Activated T-helper 2 cell treated with anti-CD3 and anti-CD28 coated beads, Interferon-gamma antibody, Interleukin-2, Interleukin-4, amounts not matched to agents 10 μg/mL and 5 μg/mL and 100 μg/mL, durations not matched to agents 14 hours and 24 hours and 36 hours (primary cell): ENCODE data around the gene ZNF883. TPM values are rescaled to one million over a fixed set of nuclear protein-coding genes. Genes with fewer than 3 reads are reported as not detected.

Source experiments
- DNase-seq: peaks from one replicate; pipeline ENCODE4 v3.0.0; 2021; ENCODE audit warnings: low spot score
- H3K27ac Mint-ChIP-seq: one replicate; pipeline ENCODE4 v1.8.0; 2021; ENCODE audit warnings: mixed read lengths
- H3K27me3 Mint-ChIP-seq: one replicate; pipeline ENCODE4 v1.8.0; 2021; ENCODE audit warnings: low read depth, mixed read lengths
- H3K36me3 Mint-ChIP-seq: one replicate; pipeline ENCODE4 v1.8.0; 2021; ENCODE audit warnings: low read depth, mixed read lengths
- H3K4me1 Mint-ChIP-seq: one replicate; pipeline ENCODE4 v1.8.0; 2021; ENCODE audit warnings: low read depth, mixed read lengths
- H3K4me3 Mint-ChIP-seq: one replicate; pipeline ENCODE4 v1.8.0; 2021; ENCODE audit warnings: low read depth, mild to moderate bottlenecking, moderate library complexity, mixed read lengths
- H3K9me3 Mint-ChIP-seq: one replicate; pipeline ENCODE4 v1.8.0; 2021; ENCODE audit warnings: mixed read lengths
- intact Hi-C: fragments of 100-400 bp; cut with micrococcal nuclease; formaldehyde crosslinking; loops from one replicate; pipeline ENCODE4 v1.15.1; 2023
- total RNA-seq: library from RNA; stranded (reverse); gene quantifications from 2 replicates; pipeline ENCODE4 v1.2.3, GENCODE V29; 2022

The ZNF883 gene
- total RNA-seq, 1 donor from 2014 or later = 0.16 TPM

GRCh38 chr9:112971415-112971814, 40.6 kb downstream of the ZNF883 start:
- Mint-ChIP-seq H3K4me1 (no peaks in the 10 kb centered on the region), H3K4me3 (no peak overlapping the region), H3K27ac (no peak overlapping the region), H3K36me3 (no peaks in the 10 kb centered on the region), H3K9me3 (peaks cover 3% of the 10 kb centered on the region), H3K27me3 (no peaks in the 10 kb centered on the region)
- intact Hi-C loops = no loop called here
- no peak for DNase-seq

- intact Hi-C loops = no loop called here
Observed at GRCh38 chr9:112970939-112971338, 41.1 kb downstream of the ZNF883 start.

GRCh38 chr9:112969730-112970129, 42.3 kb downstream of the ZNF883 start:
- DNase-seq = no peak
- H3K9me3 Mint-ChIP-seq = no peaks in the 10 kb centered on the region
- no peak overlapping the region for H3K4me3 Mint-ChIP-seq
- intact Hi-C loops = no loop called here
- no peaks in the 10 kb centered on the region for H3K27me3 Mint-ChIP-seq
- no peaks in the 10 kb centered on the region for H3K4me1 Mint-ChIP-seq
- no peaks in the 10 kb centered on the region for H3K36me3 Mint-ChIP-seq
- no peak overlapping the region for H3K27ac Mint-ChIP-seq

More at GRCh38 chr9:112970939-112971338, 41.1 kb downstream of the ZNF883 start:
- H3K4me3 Mint-ChIP-seq = no peak overlapping the region
- H3K27me3 Mint-ChIP-seq = no peaks in the 10 kb centered on the region
- no peak overlapping the region for H3K27ac Mint-ChIP-seq
- DNase-seq = no peak
- H3K4me1 Mint-ChIP-seq = no peaks in the 10 kb centered on the region
- H3K36me3 Mint-ChIP-seq = no peaks in the 10 kb centered on the region
- H3K9me3 Mint-ChIP-seq = no peaks in the 10 kb centered on the region

- H3K4me1 Mint-ChIP-seq = no peaks in the 10 kb centered on the region
- DNase-seq = no peak
- H3K4me3 Mint-ChIP-seq = no peak overlapping the region
- no peaks in the 10 kb centered on the region for H3K36me3 Mint-ChIP-seq
- no peaks in the 10 kb centered on the region for H3K27me3 Mint-ChIP-seq
- H3K27ac Mint-ChIP-seq = no peak overlapping the region
- no peaks in the 10 kb centered on the region for H3K9me3 Mint-ChIP-seq
- intact Hi-C loops = no loop called here
Observed at GRCh38 chr9:112955550-112955949, 56.4 kb downstream of the ZNF883 start.

GRCh38 chr9:112945620-112946208, 66.3 kb downstream of the ZNF883 start:
- Mint-ChIP-seq H3K4me1 (no peaks in the 10 kb centered on the region), H3K27me3 (no peaks in the 10 kb centered on the region), H3K27ac (no peak overlapping the region), H3K4me3 (no peak overlapping the region), H3K9me3 (peaks cover 21% of the 10 kb centered on the region), H3K36me3 (no peaks in the 10 kb centered on the region)
- no peak for DNase-seq
- intact Hi-C loops = no loop called here

- Mint-ChIP-seq H3K4me1 (no peaks in the 10 kb centered on the region), H3K36me3 (no peaks in the 10 kb centered on the region), H3K27me3 (peaks cover 2% of the 10 kb centered on the region), H3K4me3 (no peak overlapping the region), H3K27ac (no peak overlapping the region), H3K9me3 (no peaks in the 10 kb centered on the region)
- no peak for DNase-seq
- intact Hi-C loops = no loop called here
Observed at GRCh38 chr9:112939418-112939817, 72.6 kb downstream of the ZNF883 start.

GRCh38 chr9:112933696-112934095, 78.3 kb downstream of the ZNF883 start:
- Mint-ChIP-seq H3K27me3 (peaks cover 4% of the 10 kb centered on the region), H3K4me3 (no peak overlapping the region), H3K36me3 (no peaks in the 10 kb centered on the region), H3K27ac (no peak overlapping the region), H3K4me1 (no peaks in the 10 kb centered on the region), H3K9me3 (no peaks in the 10 kb centered on the region)
- intact Hi-C loops = no loop called here
- no peak for DNase-seq

GRCh38 chr9:112925058-112925641, 86.8 kb downstream of the ZNF883 start:
- Mint-ChIP-seq H3K36me3 (no peaks in the 10 kb centered on the region), H3K4me3 (no peak overlapping the region), H3K27me3 (peaks cover 8% of the 10 kb centered on the region), H3K4me1 (peaks cover 4% of the 10 kb centered on the region), H3K9me3 (no peaks in the 10 kb centered on the region), H3K27ac (no peak overlapping the region)
- DNase-seq = no peak
- intact Hi-C loops = loop anchor here (5.0 kb wide), 1 partner anchor 187 kb away; no protein-coding TSS in a partner anchor

- H3K9me3 Mint-ChIP-seq = no peaks in the 10 kb centered on the region
- intact Hi-C loops = no loop called here
- H3K27ac Mint-ChIP-seq = no peak overlapping the region
- H3K36me3 Mint-ChIP-seq = no peaks in the 10 kb centered on the region
- H3K4me3 Mint-ChIP-seq = no peak overlapping the region
- no peak for DNase-seq
- H3K4me1 Mint-ChIP-seq = peaks cover 4% of the 10 kb centered on the region
- H3K27me3 Mint-ChIP-seq = peaks cover 10% of the 10 kb centered on the region
Observed at GRCh38 chr9:112921549-112921948, 90.4 kb downstream of the ZNF883 start.

- DNase-seq = no peak
- no peak overlapping the region for H3K27ac Mint-ChIP-seq
Observed at GRCh38 chr9:112917987-112918362, 94.0 kb downstream of the ZNF883 start.

GRCh38 chr9:112917047-112917986, 94.7 kb downstream of the ZNF883 start:
- Mint-ChIP-seq H3K27ac (no peak overlapping the region), H3K4me1 (peaks cover 4% of the 10 kb centered on the region), H3K9me3 (no peaks in the 10 kb centered on the region), H3K27me3 (peaks cover 16% of the 10 kb centered on the region), H3K4me3 (no peak overlapping the region), H3K36me3 (no peaks in the 10 kb centered on the region)
- intact Hi-C loops = no loop called here
- DNase-seq = no peak

More at GRCh38 chr9:112917987-112918362, 94.0 kb downstream of the ZNF883 start:
- H3K4me1 Mint-ChIP-seq = peaks cover 4% of the 10 kb centered on the region
- peaks cover 16% of the 10 kb centered on the region for H3K27me3 Mint-ChIP-seq
- no peak overlapping the region for H3K4me3 Mint-ChIP-seq
- no peaks in the 10 kb centered on the region for H3K36me3 Mint-ChIP-seq
- intact Hi-C loops = no loop called here
- no peaks in the 10 kb centered on the region for H3K9me3 Mint-ChIP-seq

- intact Hi-C loops = no loop called here
- no peaks in the 10 kb centered on the region for H3K4me1 Mint-ChIP-seq
- no peaks in the 10 kb centered on the region for H3K36me3 Mint-ChIP-seq
- no peak overlapping the region for H3K4me3 Mint-ChIP-seq
- H3K27me3 Mint-ChIP-seq = peaks cover 9% of the 10 kb centered on the region
- no peaks in the 10 kb centered on the region for H3K9me3 Mint-ChIP-seq
- H3K27ac Mint-ChIP-seq = no peak overlapping the region
- no peak for DNase-seq
Observed at GRCh38 chr9:112914524-112914923, 97.5 kb downstream of the ZNF883 start.

- peaks cover 9% of the 10 kb centered on the region for H3K27me3 Mint-ChIP-seq
- intact Hi-C loops = no loop called here
- H3K4me1 Mint-ChIP-seq = no peaks in the 10 kb centered on the region
- no peak overlapping the region for H3K4me3 Mint-ChIP-seq
- no peak overlapping the region for H3K27ac Mint-ChIP-seq
- no peaks in the 10 kb centered on the region for H3K36me3 Mint-ChIP-seq
- no peak for DNase-seq
- H3K9me3 Mint-ChIP-seq = no peaks in the 10 kb centered on the region
Observed at GRCh38 chr9:112913326-112913725, 98.7 kb downstream of the ZNF883 start.
